Measurements from ENCODE around the gene NIT1.

The NIT1 gene

GRCh38 chr1:161162052-161162451 lies 44.1 kb downstream of the NIT1 start:
- TF ChIP-seq GATA2 (IDR thresholded peaks at IDR 0.05; ENCODE audit: low read depth, low read length) = no peak

- TF ChIP-seq GATA3 (IDR thresholded peaks at IDR 0.05; ENCODE audit: low read depth, low read length) = no peak
- no peak for TF ChIP-seq GATA2 (IDR thresholded peaks at IDR 0.05; ENCODE audit: low read depth, low read length)
Measured at GRCh38 chr1:161162806-161163205, 44.9 kb downstream of the NIT1 start.

- TF ChIP-seq GATA3 (IDR thresholded peaks at IDR 0.05; ENCODE audit: low read depth, low read length) (no peak), GATA2 (IDR thresholded peaks at IDR 0.05; ENCODE audit: low read depth, low read length) (no peak)
Measured at GRCh38 chr1:161163793-161164192, 45.9 kb downstream of the NIT1 start.

GRCh38 chr1:161164901-161165610 lies 47.2 kb downstream of the NIT1 start:
- no peak for TF ChIP-seq GATA3 (IDR thresholded peaks at IDR 0.05; ENCODE audit: low read depth, low read length)
- TF ChIP-seq GATA2 (IDR thresholded peaks at IDR 0.05; ENCODE audit: low read depth, low read length) = no peak

- TF ChIP-seq GATA3 (IDR thresholded peaks at IDR 0.05; ENCODE audit: low read depth, low read length) (no peak), GATA2 (IDR thresholded peaks at IDR 0.05; ENCODE audit: low read depth, low read length) (no peak)
Measured at GRCh38 chr1:161165742-161166668, 48.1 kb downstream of the NIT1 start, which contains the start of gene PPOX. Gene PPOX (plus strand): TSS chr1:161166426. CDS start chr1:161166848, 422 bp downstream.

GRCh38 chr1:161166669-161167548 lies 49.0 kb downstream of the NIT1 start:
- TF ChIP-seq GATA2 (IDR thresholded peaks at IDR 0.05; ENCODE audit: low read depth, low read length) (no peak), GATA3 (IDR thresholded peaks at IDR 0.05; ENCODE audit: low read depth, low read length) (no peak)

- no peak for TF ChIP-seq GATA3 (IDR thresholded peaks at IDR 0.05; ENCODE audit: low read depth, low read length)
- TF ChIP-seq GATA2 (IDR thresholded peaks at IDR 0.05; ENCODE audit: low read depth, low read length) = no peak
Measured at GRCh38 chr1:161168906-161169305, 51.0 kb downstream of the NIT1 start.

All from SH-SY5Y (cell line).